Measurements from ENCODE around the gene RAB24. TPM values are rescaled to one million over a fixed set of nuclear protein-coding genes. Genes with fewer than 3 reads are reported as not detected.

Gene RAB24
- total RNA-seq, 1 donor, result 14.2 TPM

GRCh38 chr5:177304392-177305119 is 1.0 kb upstream of the RAB24 start:
- TF ChIP-seq CTCF (IDR thresholded peaks at IDR 0.05; ENCODE audit: insufficient read depth, low read depth, low read length), result no peak
- H3K4me3 ChIP-seq (ENCODE audit: low read depth, low read length), result peak overlapping the region; percentile 91
- DNase-seq (ENCODE audit: low read depth), result no peak

- no peak for TF ChIP-seq CTCF (IDR thresholded peaks at IDR 0.05; ENCODE audit: insufficient read depth, low read depth, low read length)
- peak overlapping the region; percentile 91 for H3K4me3 ChIP-seq (ENCODE audit: low read depth, low read length)
- DNase-seq (ENCODE audit: low read depth), result no peak
These were observed 439 bp upstream of the RAB24 start for GRCh38 chr5:177303925-177304391.

- DNase-seq (ENCODE audit: low read depth), result no peak
- peak overlapping the region; percentile 91 for H3K4me3 ChIP-seq (ENCODE audit: low read depth, low read length)
- TF ChIP-seq CTCF (IDR thresholded peaks at IDR 0.05; ENCODE audit: insufficient read depth, low read depth, low read length), result no peak
These were observed 987 bp downstream of the RAB24 start for GRCh38 chr5:177302354-177303110.

- no peak for DNase-seq (ENCODE audit: low read depth)
- TF ChIP-seq CTCF (IDR thresholded peaks at IDR 0.05; ENCODE audit: insufficient read depth, low read depth, low read length), result no peak
- no peak overlapping the region for H3K4me3 ChIP-seq (ENCODE audit: low read depth, low read length)
These were observed 1.9 kb downstream of the RAB24 start for GRCh38 chr5:177301503-177302165.

GRCh38 chr5:177300951-177301350 is 2.6 kb downstream of the RAB24 start:
- no peak overlapping the region for H3K4me3 ChIP-seq (ENCODE audit: low read depth, low read length)
- DNase-seq (ENCODE audit: low read depth), result no peak
- no peak for TF ChIP-seq CTCF (IDR thresholded peaks at IDR 0.05; ENCODE audit: insufficient read depth, low read depth, low read length)

GRCh38 chr5:177300236-177300880 is 3.2 kb downstream of the RAB24 start:
- TF ChIP-seq CTCF (IDR thresholded peaks at IDR 0.05; ENCODE audit: insufficient read depth, low read depth, low read length), result peak; percentile 37
- no peak overlapping the region for H3K4me3 ChIP-seq (ENCODE audit: low read depth, low read length)
- DNase-seq (ENCODE audit: low read depth), result peak; percentile 90
